ENCODE results near the gene PRPSAP2. TPM values are rescaled to one million over a fixed set of nuclear protein-coding genes. Genes with fewer than 3 reads are reported as not detected.

PRPSAP2 gene
- total and polyA plus RNA-seq, 2 donors from 2014 or later: 30.6 to 32.0 TPM

DNA sequence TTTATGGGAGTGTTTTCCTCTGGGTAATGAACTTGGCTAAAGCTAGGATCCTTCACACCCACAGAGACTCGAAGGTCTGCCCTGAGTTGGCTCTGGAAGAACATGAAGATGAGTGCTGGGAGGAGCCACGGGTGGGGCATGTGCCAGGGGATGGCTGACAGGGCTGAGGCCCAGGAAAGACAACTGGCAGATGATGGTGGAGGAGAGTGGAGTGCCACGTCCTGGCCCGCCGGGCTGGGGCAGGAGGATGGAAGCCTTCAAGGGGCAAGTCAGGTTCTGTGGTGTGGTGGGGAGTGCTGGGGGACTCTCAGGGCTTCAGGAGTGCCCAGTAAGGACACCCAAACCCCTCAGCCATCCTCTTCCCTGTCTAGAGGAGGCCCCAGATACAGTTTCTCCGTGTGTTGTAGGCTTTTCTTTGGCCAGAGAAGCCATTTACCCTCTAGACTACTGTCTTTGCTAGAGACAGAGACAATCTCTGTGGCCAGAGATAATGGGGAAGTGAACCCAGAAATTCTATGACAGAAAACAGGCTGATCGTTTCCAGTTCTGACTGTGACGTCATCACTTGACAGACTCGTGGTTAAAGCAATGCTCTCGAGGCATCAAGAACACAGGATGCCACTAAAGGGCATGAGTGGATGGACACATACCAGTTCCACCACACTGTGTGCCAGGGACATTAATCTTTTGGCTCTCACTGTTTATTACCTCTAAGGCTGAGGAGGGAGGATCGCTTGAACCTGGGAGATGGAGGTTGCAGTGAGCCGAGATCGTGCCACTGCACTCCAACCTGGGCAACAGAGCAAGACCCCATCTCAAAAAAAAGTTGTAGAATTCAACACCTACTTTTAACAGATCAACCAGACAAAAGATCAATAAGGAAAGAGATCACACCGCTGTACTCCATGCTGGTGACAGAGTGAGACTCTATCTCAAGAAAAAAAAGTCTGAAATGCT lies 75.4 kb downstream of the PRPSAP2 start:
- H3K36me3 ChIP-seq (ENCODE audit: control insufficient read depth in 2 of 3, insufficient read depth in 3 of 3, low read length in 3 of 3): peaks cover 7 to 11% (median 8%) of the 10 kb centered on the region in 3 donors
- H3K9ac ChIP-seq (ENCODE audit: low read length in 3 of 3): no peak overlapping the region
- no peak overlapping the region for H3K27ac ChIP-seq (ENCODE audit: low read depth in 2 of 2, low read length in 2 of 2)
- H3K4me1 ChIP-seq (ENCODE audit: control insufficient read depth in 2 of 3, insufficient read depth in 2 of 3, low read depth in 1 of 3, low read length in 3 of 3): no peaks in the 10 kb centered on the region
- FAIRE-seq (no peak), DNase-seq (no peak)
- TF ChIP-seq, protein P1, sequence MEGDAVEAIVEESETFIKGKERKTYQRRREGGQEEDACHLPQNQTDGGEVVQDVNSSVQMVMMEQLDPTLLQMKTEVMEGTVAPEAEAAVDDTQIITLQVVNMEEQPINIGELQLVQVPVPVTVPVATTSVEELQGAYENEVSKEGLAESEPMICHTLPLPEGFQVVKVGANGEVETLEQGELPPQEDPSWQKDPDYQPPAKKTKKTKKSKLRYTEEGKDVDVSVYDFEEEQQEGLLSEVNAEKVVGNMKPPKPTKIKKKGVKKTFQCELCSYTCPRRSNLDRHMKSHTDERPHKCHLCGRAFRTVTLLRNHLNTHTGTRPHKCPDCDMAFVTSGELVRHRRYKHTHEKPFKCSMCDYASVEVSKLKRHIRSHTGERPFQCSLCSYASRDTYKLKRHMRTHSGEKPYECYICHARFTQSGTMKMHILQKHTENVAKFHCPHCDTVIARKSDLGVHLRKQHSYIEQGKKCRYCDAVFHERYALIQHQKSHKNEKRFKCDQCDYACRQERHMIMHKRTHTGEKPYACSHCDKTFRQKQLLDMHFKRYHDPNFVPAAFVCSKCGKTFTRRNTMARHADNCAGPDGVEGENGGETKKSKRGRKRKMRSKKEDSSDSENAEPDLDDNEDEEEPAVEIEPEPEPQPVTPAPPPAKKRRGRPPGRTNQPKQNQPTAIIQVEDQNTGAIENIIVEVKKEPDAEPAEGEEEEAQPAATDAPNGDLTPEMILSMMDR (IDR thresholded peaks at IDR 0.05; ENCODE audit: borderline replicate concordance, extremely low read depth, insufficient read depth): no peak
- H3K27me3 ChIP-seq (ENCODE audit: control insufficient read depth, insufficient read depth, low read length): no peaks in the 10 kb centered on the region
- no peaks in the 10 kb centered on the region for H3K9me3 ChIP-seq (ENCODE audit: control insufficient read depth in 2 of 3, insufficient read depth in 1 of 3, low read length in 3 of 3)
- intact Hi-C loops (cut with DNase I): no loop called here
- H3K4me3 ChIP-seq (ENCODE audit: low read length in 3 of 3): no peak overlapping the region

DNA sequence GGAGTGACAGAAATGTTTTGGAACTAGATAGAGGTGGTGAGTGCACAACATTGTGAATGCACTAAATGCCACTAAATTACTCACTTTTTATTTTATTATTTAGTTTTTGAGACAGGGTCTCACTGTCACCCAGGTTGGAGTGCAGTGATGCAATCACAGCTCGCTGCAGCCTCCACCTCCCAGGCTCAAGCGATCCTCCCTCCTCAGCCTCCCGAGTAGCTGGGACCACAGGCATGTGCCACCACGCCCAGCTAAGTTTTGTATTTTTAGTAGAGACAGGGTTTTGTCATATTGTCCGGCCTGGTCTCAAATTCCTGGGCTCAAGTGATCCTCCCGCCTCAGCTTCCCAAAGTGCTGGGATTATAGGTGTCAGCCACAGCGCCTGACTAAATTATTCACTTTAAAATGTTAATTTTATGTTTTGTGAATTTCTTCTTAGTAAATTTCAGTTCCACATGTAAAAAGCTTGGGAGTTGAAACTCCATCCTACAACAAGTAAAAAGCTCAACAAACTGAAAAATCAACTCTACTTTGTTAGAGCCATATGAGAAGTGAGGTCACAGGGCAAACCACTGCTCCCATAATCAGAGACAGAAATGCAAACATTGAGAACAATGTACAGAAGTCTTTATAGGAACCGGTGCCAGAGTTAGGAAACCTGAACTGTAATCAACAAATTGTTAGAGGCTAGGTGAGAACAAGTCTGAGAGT lies 80.2 kb downstream of the PRPSAP2 start:
- no peaks in the 10 kb centered on the region for H3K9me3 ChIP-seq (ENCODE audit: control insufficient read depth in 2 of 3, insufficient read depth in 1 of 3, low read length in 3 of 3)
- H3K4me1 ChIP-seq (ENCODE audit: control insufficient read depth in 2 of 3, insufficient read depth in 2 of 3, low read depth in 1 of 3, low read length in 3 of 3): no peaks in the 10 kb centered on the region
- DNase-seq (no peak), FAIRE-seq (no peak)
- TF ChIP-seq, protein P1 (IDR thresholded peaks at IDR 0.05; ENCODE audit: borderline replicate concordance, extremely low read depth, insufficient read depth): no peak
- H3K36me3 ChIP-seq (ENCODE audit: control insufficient read depth in 2 of 3, insufficient read depth in 3 of 3, low read length in 3 of 3): no peaks in the 10 kb centered on the region
- no peak overlapping the region for H3K4me3 ChIP-seq (ENCODE audit: low read length in 3 of 3)
- no peak overlapping the region for H3K27ac ChIP-seq (ENCODE audit: low read depth in 2 of 2, low read length in 2 of 2)
- no peak overlapping the region for H3K9ac ChIP-seq (ENCODE audit: low read length in 3 of 3)
- intact Hi-C loops (cut with DNase I): no loop called here
- H3K27me3 ChIP-seq (ENCODE audit: control insufficient read depth, insufficient read depth, low read length): no peaks in the 10 kb centered on the region

DNA sequence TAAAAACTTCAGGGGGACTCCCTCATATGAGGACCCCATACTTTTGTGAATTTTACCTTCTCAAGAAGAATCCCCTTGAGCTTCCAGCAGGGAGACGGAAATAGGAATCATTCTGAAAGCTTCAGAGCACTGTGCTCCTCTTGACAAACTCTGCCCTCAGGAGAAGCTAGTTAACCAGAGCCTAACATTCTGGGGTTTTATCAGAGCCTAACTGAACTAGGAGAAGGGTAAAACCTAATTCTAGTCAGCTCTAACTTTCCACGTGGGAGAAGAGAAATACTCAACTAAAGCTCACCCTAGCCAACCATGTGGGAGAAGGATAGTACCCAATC lies 80.7 kb downstream of the PRPSAP2 start:
- no peak for DNase-seq
- H3K4me1 ChIP-seq (ENCODE audit: control insufficient read depth in 2 of 3, insufficient read depth in 2 of 3, low read depth in 1 of 3, low read length in 3 of 3): no peaks in the 10 kb centered on the region
- no peaks in the 10 kb centered on the region for H3K27me3 ChIP-seq (ENCODE audit: control insufficient read depth, insufficient read depth, low read length)
- H3K27ac ChIP-seq (ENCODE audit: low read depth in 2 of 2, low read length in 2 of 2): no peak overlapping the region
- H3K9me3 ChIP-seq (ENCODE audit: control insufficient read depth in 2 of 3, insufficient read depth in 1 of 3, low read length in 3 of 3): no peaks in the 10 kb centered on the region
- H3K4me3 ChIP-seq (ENCODE audit: low read length in 3 of 3): no peak overlapping the region
- intact Hi-C loops (cut with DNase I): no loop called here
- no peak for FAIRE-seq
- TF ChIP-seq, protein P1 (IDR thresholded peaks at IDR 0.05; ENCODE audit: borderline replicate concordance, extremely low read depth, insufficient read depth): no peak
- no peak overlapping the region for H3K9ac ChIP-seq (ENCODE audit: low read length in 3 of 3)
- H3K36me3 ChIP-seq (ENCODE audit: control insufficient read depth in 2 of 3, insufficient read depth in 3 of 3, low read length in 3 of 3): no peaks in the 10 kb centered on the region
